T-helper 17 cell (primary cell): ENCODE data around the gene DUSP1. TPM values are rescaled to one million over a fixed set of nuclear protein-coding genes. Genes with fewer than 3 reads are reported as not detected.
A peak's percentile ranks its signal among the peaks of the same experiment; 100 is the strongest.

Experiments
- ATAC-seq: fragments of 150-1000 bp; cut with Tn5 transposase; 2 replicates; pipeline ENCODE4 v1.10.0; 2021; ENCODE audit warnings: mild to moderate bottlenecking, moderate library complexity
- DNase-seq, 3 donors: peaks; one replicate each; pipeline versions ENCODE4 v3.0.0 to v3.0.0-alpha.2; 2020 to 2021
- H3K9me3 ChIP-seq: one replicate; pipeline ENCODE4 v1.7.0; 2013; ENCODE audit warnings: low read length, mild to moderate bottlenecking; ENCODE audit not compliant: control insufficient read depth, poor library complexity, severe bottlenecking
- H3K27ac Mint-ChIP-seq: one replicate; pipeline ENCODE4 v1.8.0; 2022; ENCODE audit warnings: mild to moderate bottlenecking, moderate library complexity, mixed read lengths
- H3K27me3 Mint-ChIP-seq: one replicate; pipeline ENCODE4 v1.8.0; 2022; ENCODE audit warnings: mixed read lengths
- H3K36me3 Mint-ChIP-seq: one replicate; pipeline ENCODE4 v1.8.0; 2022; ENCODE audit warnings: low read depth, mixed read lengths
- H3K4me1 Mint-ChIP-seq: one replicate; pipeline ENCODE4 v1.8.0; 2022; ENCODE audit warnings: mild to moderate bottlenecking, mixed read lengths
- H3K4me3 Mint-ChIP-seq: one replicate; pipeline ENCODE4 v1.8.0; 2022; ENCODE audit warnings: mild to moderate bottlenecking, moderate library complexity, mixed read lengths
- total RNA-seq, 4 donors: library from RNA in 2 of 4; stranded (reverse) in 2 of 4; gene quantifications; one replicate each; pipeline ENCODE4 v1.2.3 and lab custom pipeline; 2022 to 2026

DUSP1 gene
- total RNA-seq, 2 donors from 2014 or later = 1,522 to 2,429 TPM

DNA sequence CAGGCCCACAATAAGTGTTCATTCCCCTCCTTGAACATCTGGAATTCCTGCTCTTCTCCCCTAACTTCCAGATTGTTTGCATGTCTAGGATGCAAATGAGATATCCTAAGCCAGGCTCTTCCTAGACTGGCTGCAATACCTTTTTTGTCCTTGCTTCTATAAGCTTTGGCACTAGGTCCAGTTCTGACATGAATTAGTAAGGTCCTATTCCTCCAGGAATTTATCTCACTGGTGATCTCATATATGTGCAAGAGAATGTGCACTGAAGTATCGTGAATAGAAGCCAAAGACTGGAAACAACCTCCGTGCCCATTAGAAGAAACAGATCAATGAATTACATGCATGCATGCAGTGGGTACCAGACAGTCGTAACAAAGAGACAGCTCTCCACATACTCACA, 25.2 kb downstream of the DUSP1 start:
- H3K27me3 Mint-ChIP-seq = peaks cover 12% of the 10 kb centered on the region
- ATAC-seq (no peak), DNase-seq (no peak)
- H3K9me3 ChIP-seq = no peaks in the 10 kb centered on the region
- H3K27ac Mint-ChIP-seq = no peak overlapping the region
- peaks cover 20% of the 10 kb centered on the region for H3K4me1 Mint-ChIP-seq
- H3K36me3 Mint-ChIP-seq = no peaks in the 10 kb centered on the region
- no peak overlapping the region for H3K4me3 Mint-ChIP-seq

DNA sequence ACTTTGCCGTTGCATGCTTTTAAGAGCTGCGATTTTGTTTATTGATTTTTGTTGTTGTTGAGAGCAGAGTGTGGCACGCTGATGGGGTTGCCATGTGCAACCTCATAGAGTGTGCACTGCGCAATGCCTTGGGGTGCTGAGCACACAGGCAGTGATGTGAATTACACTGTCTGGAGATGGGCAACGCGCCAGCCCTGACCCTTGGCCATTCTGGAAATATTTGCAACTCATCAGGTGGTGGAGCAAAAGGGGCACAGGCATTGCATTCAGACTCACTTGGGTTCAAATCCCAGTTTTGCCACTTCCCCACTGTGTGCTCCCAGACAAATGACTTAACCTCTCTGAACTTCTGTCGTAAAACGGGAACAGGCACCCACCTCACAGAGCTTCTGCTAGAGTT, 25.6 kb downstream of the DUSP1 start:
- no peak for ATAC-seq
- no peak overlapping the region for H3K4me3 Mint-ChIP-seq
- H3K4me1 Mint-ChIP-seq = peaks cover 18% of the 10 kb centered on the region
- no peaks in the 10 kb centered on the region for H3K36me3 Mint-ChIP-seq
- DNase-seq = no peak
- no peaks in the 10 kb centered on the region for H3K9me3 ChIP-seq
- H3K27me3 Mint-ChIP-seq = peaks cover 9% of the 10 kb centered on the region
- H3K27ac Mint-ChIP-seq = peak overlapping the region; percentile 10

DNA sequence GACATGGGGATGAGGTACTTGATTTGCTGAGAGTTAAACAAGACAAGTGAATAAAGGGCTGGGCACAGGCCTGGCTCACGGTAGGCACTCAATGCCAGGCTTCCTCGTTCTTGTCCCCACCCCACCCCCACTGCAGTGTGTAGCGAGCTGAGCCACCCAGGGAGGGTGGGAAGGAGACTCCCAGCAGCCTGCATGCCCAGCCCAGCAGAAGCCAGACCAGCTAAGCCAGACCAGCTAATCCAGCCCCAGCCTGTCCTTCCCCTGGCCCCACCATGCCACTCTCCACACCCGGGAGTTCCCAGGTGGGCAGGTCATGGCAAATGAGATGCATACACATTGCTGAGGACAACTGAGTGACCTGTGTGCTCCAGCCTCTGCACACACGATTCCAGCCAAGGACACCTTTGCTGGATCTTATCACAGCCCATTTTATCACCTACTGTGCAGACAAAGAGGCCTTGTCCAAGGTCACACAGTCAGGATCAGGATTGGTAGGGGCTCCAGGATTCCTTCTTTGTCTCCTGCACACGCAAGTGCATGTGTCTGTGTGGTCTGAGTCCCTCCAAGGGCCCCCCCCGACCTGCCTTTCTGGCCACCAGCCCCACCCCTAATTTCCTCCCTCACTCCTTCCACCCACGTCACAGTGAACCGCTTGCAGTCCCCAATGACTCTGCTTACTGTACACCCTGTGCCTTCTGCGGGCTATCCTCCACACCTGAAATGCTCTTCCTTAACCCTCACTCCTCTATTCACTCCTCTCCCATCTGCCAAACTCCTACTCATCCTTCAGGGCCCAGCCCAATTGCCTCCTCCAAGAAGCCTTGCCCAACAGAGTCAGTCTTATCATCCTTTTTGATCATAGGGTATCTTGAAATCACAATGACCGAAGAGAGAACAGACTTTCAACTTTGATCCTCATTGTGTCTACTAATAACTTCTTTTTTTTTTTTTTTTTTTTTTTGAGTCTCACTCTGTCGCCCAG, 26.6 kb downstream of the DUSP1 start:
- H3K27ac Mint-ChIP-seq = peak overlapping the region; percentile 10
- H3K4me3 Mint-ChIP-seq = no peak overlapping the region
- ATAC-seq (peak; percentile 57), DNase-seq (no peak)
- H3K9me3 ChIP-seq = no peaks in the 10 kb centered on the region
- H3K27me3 Mint-ChIP-seq = peaks cover 7% of the 10 kb centered on the region
- peaks cover 15% of the 10 kb centered on the region for H3K4me1 Mint-ChIP-seq
- no peaks in the 10 kb centered on the region for H3K36me3 Mint-ChIP-seq

DNA sequence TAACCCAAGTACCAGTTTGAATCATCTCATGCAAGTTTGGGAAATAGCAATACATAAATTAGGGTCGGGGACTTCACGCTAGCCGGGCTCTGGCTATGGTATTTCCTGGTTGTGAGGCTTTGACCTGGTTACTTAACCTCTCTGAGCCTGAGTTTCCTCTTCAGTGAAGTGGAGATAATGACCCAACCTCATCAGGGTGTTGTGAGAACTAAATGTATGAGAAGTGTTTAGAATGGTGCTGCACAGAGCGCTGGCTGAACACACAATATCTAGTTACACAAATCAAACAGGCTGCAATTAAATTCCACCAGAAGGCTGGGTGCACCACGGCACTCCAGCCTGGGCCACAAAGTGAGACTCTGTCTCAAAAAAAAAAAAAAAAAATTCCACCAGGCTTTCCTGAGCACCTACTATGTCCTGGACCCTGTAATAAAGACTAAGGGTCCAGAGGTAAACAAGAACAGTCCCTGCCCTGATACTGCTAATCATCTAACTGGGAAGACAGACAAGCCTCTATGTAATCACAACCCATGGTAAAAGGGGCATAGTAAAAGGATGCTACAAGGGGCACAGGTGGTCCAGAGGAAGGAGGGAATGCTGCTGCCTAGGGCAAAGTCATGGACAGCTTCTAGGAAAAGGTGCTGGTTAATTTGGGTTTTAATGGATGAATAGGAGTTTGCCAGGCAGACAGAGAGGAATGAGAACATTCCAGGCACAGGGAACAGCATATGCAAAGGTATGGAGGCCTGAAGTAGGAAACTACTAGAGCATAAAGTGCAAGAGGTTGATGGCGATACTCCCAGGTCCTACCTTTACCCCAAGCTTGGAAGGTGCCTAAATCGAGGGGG, 27.7 kb downstream of the DUSP1 start:
- ATAC-seq (no peak), DNase-seq (no peak)
- H3K9me3 ChIP-seq = no peaks in the 10 kb centered on the region
- no peaks in the 10 kb centered on the region for H3K36me3 Mint-ChIP-seq
- H3K27ac Mint-ChIP-seq = no peak overlapping the region
- peaks cover 15% of the 10 kb centered on the region for H3K4me1 Mint-ChIP-seq
- H3K4me3 Mint-ChIP-seq = no peak overlapping the region
- H3K27me3 Mint-ChIP-seq = peaks cover 7% of the 10 kb centered on the region

DNA sequence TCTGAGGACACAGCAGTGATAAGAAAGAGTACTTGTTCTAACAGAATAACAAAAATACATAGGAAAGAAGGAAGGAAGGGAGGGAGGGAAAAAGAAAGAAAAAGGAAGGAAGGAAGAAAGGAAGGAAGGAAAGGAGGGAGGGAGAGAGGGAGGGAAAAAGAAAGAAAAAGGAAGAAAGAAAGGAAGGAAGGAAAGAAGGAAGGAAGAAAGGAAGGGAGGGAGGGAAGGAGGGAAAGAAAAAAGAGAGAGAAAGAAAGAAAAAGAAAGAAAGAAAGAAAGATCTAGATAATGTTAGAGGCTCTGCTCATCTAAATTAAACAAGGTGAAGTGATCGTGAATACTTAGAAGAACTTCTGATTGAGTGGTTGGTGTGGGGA, 29.8 kb downstream of the DUSP1 start:
- ATAC-seq = no peak
- Mint-ChIP-seq H3K4me1 (peaks cover 17% of the 10 kb centered on the region), H3K36me3 (no peaks in the 10 kb centered on the region), H3K27ac (peak overlapping the region; percentile 48), H3K4me3 (no peak overlapping the region), H3K27me3 (peaks cover 5% of the 10 kb centered on the region)
- H3K9me3 ChIP-seq = no peaks in the 10 kb centered on the region
- no peak for DNase-seq

DNA sequence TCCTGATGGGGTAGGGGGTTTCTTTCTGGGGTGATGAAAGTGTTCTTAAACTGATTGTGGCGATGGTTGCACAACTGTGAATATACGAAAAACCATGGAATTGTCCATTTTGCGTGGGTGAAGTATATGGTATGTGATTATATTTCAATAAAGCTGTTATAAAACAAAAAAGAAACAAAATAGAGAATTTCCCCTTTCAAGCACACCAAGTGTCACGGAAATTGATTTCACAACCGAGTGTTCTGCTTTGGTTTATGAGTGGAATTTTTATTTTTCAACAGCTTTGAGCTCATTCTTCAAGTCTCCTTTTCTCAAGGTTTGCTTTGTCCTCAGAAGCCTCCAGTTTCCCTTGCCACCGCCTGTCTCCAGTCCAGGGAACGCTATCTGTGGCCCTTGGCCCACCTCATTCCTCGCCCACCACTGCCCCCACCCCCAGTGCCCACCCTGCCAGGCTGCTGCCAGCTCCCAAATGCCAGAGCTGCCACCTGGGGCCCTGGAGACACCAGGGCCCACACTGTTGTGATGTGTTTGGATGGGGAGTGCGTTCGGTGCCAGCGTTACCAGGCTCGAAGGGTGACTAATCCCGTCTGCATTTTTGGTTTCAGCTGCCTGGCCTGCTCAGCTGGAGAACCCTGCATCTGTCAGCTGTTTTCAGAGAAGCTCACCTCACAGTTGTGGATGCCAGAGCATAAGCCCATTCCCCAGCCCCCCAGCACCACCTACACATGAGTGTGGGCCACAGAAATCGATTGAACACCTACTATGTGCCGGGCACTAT, 30.4 kb downstream of the DUSP1 start:
- H3K27ac Mint-ChIP-seq = peak overlapping the region; percentile 48
- H3K27me3 Mint-ChIP-seq = no peaks in the 10 kb centered on the region
- no peak for ATAC-seq

DNA sequence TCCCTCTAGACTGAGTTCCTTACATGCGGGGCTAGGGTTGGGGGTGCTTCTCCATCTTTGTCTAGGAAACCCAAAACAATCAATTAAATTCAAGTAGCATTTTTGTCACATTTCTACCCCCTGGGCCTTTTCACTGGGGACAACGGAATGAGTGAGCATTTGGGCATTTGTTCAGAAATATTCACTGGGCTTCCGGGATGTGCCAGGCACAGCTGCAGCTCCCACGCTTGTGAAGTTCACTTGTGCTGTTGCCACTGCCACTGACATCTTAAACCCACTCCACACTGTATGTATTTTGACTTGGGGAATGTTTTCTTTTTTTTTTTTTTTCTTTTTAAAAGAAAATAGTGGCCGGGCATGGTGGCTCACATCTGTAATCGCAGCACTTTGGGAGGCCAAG, 31.6 kb downstream of the DUSP1 start:
- Mint-ChIP-seq H3K27me3 (no peaks in the 10 kb centered on the region), H3K36me3 (no peaks in the 10 kb centered on the region), H3K4me1 (peaks cover 13% of the 10 kb centered on the region), H3K27ac (no peak overlapping the region), H3K4me3 (no peak overlapping the region)
- DNase-seq (no peak), ATAC-seq (no peak)
- H3K9me3 ChIP-seq = no peaks in the 10 kb centered on the region

More for the DNA sequence above, 30.4 kb downstream of the DUSP1 start:
- no peaks in the 10 kb centered on the region for H3K36me3 Mint-ChIP-seq
- H3K4me3 Mint-ChIP-seq = no peak overlapping the region
- no peak for DNase-seq
- peaks cover 15% of the 10 kb centered on the region for H3K4me1 Mint-ChIP-seq
- H3K9me3 ChIP-seq = no peaks in the 10 kb centered on the region

DNA sequence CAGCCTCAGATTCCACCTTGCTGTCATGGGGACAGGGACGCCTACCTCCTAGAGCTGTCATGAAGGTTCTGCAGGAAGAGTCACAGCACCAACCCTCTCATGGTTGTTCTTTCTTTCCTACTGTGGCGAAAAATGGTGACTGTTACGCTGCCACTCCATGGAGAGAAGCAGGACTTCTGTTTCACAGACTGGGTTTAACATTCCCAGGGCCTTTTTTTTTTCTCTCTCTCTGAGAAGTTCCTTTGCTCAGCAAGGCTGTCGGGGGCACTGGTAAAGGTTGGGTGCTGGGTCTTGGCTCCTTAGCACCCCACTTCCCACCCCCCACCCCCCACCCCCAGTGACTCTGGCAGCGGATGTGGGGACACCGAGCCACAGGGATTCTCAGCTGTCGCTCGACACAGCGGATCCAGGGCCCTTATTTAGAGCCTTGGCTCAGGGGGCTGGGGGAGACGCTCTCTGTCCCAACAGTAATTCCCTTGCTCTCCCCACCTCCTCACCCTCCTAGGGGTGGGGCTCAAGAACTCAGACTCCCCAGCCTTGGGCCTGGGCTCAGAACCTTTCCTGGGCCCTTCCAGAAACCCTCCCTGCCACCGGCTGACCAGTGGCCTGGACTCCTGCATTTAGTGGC, 34.4 kb downstream of the DUSP1 start:
- Mint-ChIP-seq H3K27me3 (no peaks in the 10 kb centered on the region), H3K36me3 (no peaks in the 10 kb centered on the region), H3K27ac (no peak overlapping the region), H3K4me3 (no peak overlapping the region), H3K4me1 (peaks cover 9% of the 10 kb centered on the region)
- no peak for DNase-seq
- H3K9me3 ChIP-seq = no peaks in the 10 kb centered on the region
- no peak for ATAC-seq

DNA sequence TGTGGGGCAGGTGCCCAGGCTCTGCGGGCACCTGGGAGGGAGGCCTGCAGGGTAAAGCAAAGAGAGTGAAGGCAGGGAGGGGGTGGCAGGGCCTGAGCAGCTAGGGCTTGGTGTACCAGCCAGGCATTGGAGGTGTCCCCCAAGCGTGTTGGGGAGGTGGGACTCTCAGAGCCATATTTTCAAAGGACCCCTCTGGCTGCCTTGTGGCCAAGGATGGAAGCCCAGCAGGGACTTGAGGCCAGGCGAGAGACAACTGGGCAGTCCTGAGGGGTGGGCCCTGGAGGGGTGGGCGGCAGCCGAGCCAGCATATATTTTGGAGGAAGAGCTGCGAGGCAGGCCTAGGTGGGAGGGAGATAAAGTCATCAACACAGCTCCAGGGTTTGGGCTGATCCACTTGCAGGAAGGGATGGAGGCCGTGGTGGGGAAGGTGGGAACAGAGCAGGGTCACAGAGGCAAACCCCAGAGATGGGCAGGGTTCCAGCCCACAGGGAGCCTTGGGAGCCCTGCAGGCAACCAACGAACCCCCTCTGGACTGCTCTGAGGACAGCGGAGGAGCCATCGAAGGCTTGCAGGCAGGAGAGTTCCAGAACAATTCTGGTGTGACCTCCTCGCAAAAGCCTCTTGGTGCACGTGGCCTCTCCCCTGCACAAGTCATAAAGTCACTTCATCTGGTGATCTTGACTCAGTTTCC, 35.7 kb downstream of the DUSP1 start:
- no peaks in the 10 kb centered on the region for H3K9me3 ChIP-seq
- no peaks in the 10 kb centered on the region for H3K36me3 Mint-ChIP-seq
- ATAC-seq = no peak
- H3K4me3 Mint-ChIP-seq = no peak overlapping the region
- peaks cover 8% of the 10 kb centered on the region for H3K4me1 Mint-ChIP-seq
- peak overlapping the region; percentile 47 for H3K27ac Mint-ChIP-seq
- H3K27me3 Mint-ChIP-seq = no peaks in the 10 kb centered on the region
- no peak for DNase-seq

DNA sequence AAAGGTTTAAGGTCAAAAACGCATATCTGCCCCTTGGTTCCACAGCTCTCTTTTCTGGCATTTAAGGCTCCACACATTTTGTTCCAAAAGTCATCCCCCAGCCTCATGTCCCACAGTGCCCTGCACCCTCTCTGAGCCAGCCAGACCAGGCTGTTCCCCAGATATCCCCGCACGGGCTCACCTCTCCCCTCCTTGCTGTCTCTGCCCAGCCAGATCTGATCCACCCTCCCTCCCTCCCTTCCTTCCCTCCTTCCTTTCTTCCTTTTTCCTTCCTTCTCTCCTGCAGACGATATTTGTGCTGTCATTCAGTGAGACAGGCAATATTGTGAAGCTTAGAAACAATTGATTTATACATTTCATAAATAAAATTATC, 37.0 kb downstream of the DUSP1 start:
- no peaks in the 10 kb centered on the region for H3K9me3 ChIP-seq
- Mint-ChIP-seq H3K4me3 (no peak overlapping the region), H3K4me1 (peaks cover 8% of the 10 kb centered on the region), H3K36me3 (no peaks in the 10 kb centered on the region), H3K27ac (no peak overlapping the region), H3K27me3 (no peaks in the 10 kb centered on the region)
- DNase-seq = no peak
- no peak for ATAC-seq

DNA sequence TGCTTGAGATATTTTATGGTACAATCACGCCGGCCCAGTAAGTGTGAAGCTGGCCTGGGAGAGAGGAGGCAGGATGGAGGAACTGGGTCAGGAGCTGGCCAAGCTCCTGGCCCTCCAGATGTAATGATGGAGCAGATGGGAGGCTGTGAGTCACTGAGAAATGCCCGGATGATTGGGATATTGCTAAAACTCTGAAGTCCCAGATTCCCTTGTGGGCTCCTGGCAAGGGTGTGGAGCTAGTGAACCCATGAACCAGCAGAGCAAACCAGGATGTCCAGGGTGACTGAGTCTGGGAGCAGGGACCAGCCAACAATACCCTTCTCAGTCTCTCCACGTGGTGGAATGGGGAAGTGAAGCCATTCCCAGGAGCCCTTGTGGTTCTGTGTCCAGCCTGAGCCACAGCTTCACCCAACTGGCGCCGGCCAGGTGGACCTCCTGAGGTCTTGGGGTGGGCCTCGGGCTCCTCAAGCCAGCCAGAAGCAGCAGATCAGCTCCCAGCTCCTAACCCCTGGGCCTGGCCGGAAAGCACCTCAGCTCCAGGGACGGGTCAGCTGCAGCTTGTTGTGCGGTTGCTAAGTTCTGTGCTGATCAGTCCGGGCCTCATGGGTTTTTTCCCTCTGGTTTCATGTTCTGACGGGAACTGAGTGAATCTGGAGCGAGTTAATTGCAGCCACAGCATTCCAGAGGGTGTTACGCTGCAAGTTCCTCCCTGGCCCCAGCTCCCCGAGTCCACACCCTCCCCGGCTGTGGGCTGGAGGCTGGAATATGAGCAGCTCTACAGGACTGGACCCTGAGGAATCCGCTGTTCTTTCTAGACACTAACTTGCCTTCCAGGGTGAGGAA, 37.6 kb downstream of the DUSP1 start:
- no peak overlapping the region for H3K4me3 Mint-ChIP-seq
- ATAC-seq = no peak
- peak overlapping the region; percentile 67 for H3K27ac Mint-ChIP-seq
- peaks cover 10% of the 10 kb centered on the region for H3K4me1 Mint-ChIP-seq
- DNase-seq = no peak
- no peaks in the 10 kb centered on the region for H3K27me3 Mint-ChIP-seq
- no peaks in the 10 kb centered on the region for H3K9me3 ChIP-seq
- no peaks in the 10 kb centered on the region for H3K36me3 Mint-ChIP-seq
